Esophagus muscularis mucosa (tissue), 3 donors: ENCODE measurements around the gene FAM187B.

ENCODE experiments used
- POLR2A ChIP-seq: fragments of 450-650 bp; IDR thresholded peaks from one replicate; pipeline ENCODE4 v1.6.1; 2017; ENCODE audit warnings: antibody characterized with exemption, moderate library complexity, mild to moderate bottlenecking, low read depth
- POLR2AphosphoS5 ChIP-seq, 2 donors: sonication (generic); formaldehyde crosslinking; IDR thresholded peaks; one replicate each; pipeline ENCODE4 v1.6.1; 2017; ENCODE audit warnings: antibody characterized with exemption in 2 of 2
- TF ChIP-seq, protein P1 (sequence below), 3 experiments: fragments of 200-600 bp in 2 of 3; fragments of 450-650 bp in 1 of 3; sonication (generic) in 2 of 3; IDR thresholded peaks; one replicate each; pipeline ENCODE4 v1.5.1; 2017 to 2019; ENCODE audit warnings: antibody characterized with exemption in 3 of 3, mild to moderate bottlenecking in 2 of 3, moderate library complexity in 1 of 3

DNA sequence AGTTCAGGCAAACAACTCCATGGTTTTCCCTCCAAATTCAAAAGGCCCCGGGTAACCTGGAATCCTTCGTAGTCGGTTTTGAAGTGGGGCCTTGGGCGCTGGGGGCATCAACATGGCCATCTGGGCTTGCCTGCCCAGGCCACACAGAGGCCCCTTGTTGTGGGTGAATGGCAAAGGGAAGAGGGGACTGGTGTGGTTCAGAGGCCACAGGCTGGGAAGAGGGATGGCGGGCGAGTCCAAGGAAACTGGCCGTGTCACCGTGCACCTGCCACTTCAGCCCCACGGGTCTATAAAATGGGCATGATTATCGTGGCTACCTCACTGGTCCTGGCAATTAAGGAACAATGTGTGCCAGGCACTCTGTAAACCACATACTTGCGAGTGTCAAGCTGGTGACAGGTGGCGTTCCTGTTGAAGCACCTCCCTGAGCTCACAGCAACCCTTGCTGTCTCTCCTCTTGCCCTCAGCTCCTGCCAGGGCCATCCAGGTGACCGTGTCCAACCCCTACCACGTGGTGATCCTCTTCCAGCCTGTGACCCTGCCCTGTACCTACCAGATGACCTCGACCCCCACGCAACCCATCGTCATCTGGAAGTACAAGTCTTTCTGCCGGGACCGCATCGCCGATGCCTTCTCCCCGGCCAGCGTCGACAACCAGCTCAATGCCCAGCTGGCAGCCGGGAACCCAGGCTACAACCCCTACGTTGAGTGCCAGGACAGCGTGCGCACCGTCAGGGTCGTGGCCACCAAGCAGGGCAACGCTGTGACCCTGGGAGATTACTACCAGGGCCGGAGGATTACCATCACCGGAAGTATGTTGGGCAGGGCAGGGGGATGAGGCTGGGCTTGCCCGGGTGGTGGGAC, 21.5 kb upstream of the FAM187B start:
- TF ChIP-seq, protein P1, sequence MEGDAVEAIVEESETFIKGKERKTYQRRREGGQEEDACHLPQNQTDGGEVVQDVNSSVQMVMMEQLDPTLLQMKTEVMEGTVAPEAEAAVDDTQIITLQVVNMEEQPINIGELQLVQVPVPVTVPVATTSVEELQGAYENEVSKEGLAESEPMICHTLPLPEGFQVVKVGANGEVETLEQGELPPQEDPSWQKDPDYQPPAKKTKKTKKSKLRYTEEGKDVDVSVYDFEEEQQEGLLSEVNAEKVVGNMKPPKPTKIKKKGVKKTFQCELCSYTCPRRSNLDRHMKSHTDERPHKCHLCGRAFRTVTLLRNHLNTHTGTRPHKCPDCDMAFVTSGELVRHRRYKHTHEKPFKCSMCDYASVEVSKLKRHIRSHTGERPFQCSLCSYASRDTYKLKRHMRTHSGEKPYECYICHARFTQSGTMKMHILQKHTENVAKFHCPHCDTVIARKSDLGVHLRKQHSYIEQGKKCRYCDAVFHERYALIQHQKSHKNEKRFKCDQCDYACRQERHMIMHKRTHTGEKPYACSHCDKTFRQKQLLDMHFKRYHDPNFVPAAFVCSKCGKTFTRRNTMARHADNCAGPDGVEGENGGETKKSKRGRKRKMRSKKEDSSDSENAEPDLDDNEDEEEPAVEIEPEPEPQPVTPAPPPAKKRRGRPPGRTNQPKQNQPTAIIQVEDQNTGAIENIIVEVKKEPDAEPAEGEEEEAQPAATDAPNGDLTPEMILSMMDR (IDR thresholded peaks at IDR 0.05) = no peak
- TF ChIP-seq POLR2AphosphoS5 (IDR thresholded peaks at IDR 0.05) (no peak), POLR2A (no peak)
